ENCODE measurements around the gene SNAP47.
"Not testable (repeated sequence)": the region's sequence is repeated elsewhere in the genome, so short reads cannot be mapped to it uniquely, and the experiment has no call there.

SNAP47 gene

GRCh38 chr1:227734856-227735538 lies at the start of gene SNAP47, which contains the start of gene JMJD4:
Gene SNAP47, plus strand, starts transcription at chr1:227735435. Its CDS starts 12,302 bp downstream, at chr1:227747737.
Gene JMJD4, minus strand, starts transcription at chr1:227735302. Its CDS starts 29 bp downstream, at chr1:227735273.
- peak; percentile 95 for DNase-seq

DNA sequence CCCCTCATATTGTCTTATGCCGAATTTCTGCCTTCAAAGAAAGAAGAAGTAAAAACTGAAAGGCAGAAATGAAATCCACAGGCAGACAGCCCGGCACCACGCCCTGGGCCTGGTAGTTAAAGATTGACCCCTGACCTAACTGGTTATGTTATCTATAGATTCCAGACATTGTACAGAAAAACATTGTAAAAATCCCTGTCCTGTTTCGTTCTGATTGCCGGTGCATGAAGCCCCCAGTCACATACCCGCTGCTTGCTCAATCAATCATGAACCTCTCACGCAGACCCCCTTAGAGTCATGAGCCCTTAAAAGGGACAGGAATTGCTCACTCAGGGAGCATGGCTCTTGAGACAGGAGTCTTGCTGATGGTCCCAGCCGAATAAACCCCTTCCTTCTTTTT lies 49.4 kb upstream of the SNAP47 start:
- no peak for DNase-seq

- no peak for DNase-seq
Measured at GRCh38 chr1:227697321-227697864, 37.8 kb upstream of the SNAP47 start.

DNA sequence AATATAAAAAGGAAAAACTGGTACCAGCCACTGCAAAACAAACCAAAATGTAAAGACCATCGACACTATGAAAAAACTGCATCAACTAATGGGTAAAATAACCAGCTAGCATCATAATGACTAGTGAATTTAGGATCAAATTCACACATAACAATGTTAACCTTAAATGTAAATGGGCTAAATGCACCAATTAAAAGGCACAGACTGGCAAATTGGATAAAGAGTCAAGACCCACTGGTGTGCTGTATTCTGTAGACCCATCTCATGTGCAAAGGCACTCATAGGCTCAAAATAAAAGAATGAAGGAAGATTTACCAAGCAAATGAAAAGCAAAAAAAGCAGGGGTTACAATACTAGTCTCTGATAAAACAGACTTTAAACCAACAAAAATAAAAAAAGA lies 33.6 kb upstream of the SNAP47 start:
- not testable (repeated sequence) for DNase-seq

- DNase-seq = no peak
Measured at GRCh38 chr1:227707846-227708245, 27.4 kb upstream of the SNAP47 start.

- DNase-seq = no peak
Measured at GRCh38 chr1:227709451-227709850, 25.8 kb upstream of the SNAP47 start.

DNA sequence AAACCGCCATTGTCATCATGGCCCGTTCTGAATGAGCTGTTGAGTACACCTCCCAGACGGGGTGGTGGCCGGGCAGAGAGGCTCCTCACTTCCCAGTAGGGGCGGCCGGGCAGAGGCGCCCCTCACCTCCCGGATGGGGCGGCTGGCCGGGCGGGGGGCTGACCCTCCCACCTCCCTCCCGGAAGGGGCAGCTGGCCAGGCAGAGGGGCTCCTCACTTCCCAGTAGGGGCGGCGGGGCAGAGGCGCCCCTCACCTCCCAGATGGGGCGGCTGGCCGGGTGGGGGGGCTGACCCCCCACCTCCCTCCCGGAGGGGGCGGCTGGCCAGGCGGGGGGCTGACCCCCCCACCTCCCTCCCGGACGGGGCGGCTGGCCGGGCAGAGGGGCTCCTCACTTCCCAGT lies 24.8 kb upstream of the SNAP47 start:
- DNase-seq = not testable (repeated sequence)

GRCh38 chr1:227712648-227713047 lies 22.6 kb upstream of the SNAP47 start:
- DNase-seq = no peak

DNA sequence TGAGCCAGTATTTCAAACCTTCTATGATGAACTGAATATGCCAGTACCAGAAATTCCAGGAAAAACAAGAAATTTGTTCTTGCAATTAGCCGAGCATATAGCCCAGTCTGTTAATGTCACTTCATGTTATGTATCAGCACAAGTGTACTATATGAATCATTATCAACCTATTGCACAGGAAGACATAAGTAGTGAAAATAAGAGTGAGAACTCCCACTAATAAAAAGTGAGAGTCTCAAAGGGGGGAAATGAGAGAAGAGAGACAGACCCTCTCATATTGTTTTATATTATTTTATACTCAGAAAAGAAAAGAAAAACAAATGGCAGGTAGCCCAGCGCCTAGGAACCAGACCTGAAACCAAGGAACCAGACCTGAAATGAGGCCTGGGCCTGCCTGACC lies 16.3 kb upstream of the SNAP47 start:
- no peak for DNase-seq

DNA sequence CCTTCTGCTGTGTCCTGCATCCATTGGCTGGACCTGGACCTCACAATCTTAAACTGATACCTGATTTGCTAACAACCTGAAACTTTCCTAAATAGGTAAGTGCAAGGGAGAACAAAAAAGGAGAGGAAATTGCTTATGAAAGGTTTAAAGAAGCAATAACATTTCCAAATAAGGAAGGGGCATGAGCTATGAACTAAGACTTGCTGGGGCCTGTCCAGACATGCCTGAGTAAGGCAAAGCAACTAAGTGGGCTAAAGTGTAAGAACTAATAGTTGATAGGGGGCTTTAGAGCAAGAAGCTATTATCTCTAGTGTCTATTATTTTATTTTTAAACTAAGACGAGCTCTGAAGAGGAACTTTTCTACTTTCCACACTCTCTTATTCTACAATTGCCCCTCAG lies 11.8 kb upstream of the SNAP47 start:
- no peak for DNase-seq

- no peak for DNase-seq
Measured at GRCh38 chr1:227725046-227725445, 10.2 kb upstream of the SNAP47 start.

DNA sequence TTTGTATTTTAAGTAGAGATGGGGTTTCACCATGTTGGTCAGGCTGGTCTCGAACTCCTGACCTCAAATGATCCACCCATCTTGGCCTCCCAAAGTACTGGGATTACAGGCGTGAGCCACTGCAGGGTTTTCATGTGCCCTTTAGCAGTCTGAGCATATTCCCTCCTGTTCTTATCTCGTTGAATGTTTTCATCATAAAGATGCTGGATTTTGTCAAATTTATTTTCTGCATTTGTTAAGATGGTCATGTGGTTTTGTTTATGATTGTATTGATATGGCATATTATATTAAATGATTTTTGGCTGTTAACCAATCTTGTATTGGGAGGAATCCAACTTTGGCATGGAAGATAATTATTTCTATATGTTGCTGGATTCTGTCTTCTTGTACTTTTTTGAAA lies 8.9 kb upstream of the SNAP47 start:
- DNase-seq = no peak

DNA sequence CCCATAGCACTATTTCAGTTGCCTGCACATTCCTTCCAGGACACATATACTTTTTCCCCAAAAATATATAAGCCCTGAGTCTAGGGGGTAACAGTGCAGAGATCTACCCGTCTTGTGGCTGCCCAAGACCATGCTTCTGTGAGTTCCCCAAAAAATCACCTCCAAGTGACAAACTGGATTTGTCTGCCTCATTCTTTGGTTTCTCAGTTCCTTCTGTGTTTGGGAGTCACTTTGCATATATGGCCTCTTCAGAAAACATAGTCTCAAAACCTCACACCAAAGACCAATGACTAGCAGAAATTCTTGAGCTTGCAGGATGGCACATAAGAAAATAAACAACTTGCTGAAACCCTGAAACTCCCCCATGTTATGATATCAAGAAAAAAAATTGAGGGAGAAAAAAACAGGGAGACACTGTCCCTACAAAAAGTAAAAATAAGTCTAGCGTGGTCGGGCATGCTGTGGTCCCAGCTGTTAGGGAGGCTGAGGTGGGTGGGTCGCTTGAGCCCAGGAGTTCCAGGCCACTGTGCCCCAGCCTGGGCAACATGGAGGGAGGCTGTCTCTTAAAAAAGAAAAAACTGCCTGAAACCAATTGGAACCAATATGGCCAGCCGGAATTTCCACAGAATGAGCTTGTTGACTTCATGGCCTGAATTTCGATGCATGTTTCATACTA lies 8.2 kb upstream of the SNAP47 start:
- DNase-seq = no peak

GRCh38 chr1:227728059-227728891 lies 7.0 kb upstream of the SNAP47 start:
- DNase-seq = peak; percentile 85

DNA sequence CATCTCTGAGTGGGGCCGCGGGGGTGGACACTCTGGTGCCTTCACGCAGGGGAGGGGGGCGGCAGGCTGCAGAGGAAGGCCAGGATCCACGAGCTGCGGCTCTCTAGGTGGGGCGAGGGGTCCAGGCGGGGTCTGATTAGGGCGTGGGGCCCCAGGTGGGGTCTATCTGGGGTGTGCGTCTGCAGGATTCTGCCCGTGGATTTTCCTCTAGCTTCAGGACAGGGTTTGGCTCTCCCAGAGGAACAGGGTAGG lies 6.4 kb upstream of the SNAP47 start:
- no peak for DNase-seq

DNA sequence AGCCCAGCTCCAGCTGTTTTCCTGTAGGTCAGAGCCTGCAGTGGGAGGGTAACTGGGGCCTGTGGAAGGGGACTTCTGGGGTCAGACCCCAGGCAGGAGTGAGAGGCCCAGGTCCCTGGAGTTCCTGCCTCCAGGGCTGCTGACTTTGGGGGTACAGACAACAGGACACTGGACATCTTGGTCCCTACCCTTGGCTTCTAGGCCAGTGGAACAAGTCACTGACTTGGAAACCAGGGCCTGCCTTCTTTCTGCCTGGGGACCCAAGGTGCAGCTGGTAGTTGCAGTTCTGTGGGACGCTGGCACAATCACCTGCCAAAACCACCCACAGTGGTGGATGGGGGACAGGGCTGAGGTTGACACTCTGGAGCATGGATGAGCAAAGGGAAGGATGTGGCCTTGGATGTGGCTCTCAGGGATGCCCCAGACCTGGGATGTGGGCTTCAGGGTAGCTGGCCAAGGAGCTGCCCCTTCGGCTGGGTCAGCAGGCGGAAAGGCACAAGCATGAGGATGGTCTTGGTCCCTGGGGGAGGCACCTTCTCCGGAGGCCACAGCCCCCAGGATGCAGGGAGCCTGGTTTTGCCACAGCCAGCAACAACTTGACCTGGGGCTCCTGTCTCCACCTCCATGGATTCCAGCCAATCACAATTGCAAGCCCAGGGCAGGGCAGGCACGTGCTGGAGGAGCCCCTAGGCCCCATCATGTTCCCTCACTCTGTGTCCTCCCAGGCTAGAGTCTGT lies 5.9 kb upstream of the SNAP47 start:
- no peak for DNase-seq

- peak; percentile 72 for DNase-seq
Measured at GRCh38 chr1:227729881-227730629, 5.2 kb upstream of the SNAP47 start.

GRCh38 chr1:227730630-227731151 lies 4.5 kb upstream of the SNAP47 start:
- no peak for DNase-seq

DNA sequence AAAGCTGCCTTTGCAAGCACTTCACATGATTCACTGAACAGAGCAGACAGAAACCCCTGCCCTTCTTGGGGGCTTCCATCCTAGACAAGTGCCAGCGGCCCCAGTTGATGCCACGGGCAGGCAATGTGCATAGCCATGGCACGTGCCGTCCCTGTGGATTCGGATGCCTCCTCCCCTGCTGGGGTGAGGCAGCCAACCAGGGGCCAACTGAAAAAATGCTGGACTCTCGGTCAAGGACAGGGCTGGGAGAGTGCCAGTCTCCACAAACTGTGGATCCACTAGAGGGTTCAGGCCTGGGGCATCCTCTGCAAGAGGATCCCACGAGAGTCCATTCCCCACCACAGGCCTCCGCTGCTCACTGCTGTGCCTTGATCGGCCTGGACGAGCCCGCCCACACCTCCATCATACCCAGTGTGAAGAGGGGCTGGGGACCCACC lies 4.0 kb upstream of the SNAP47 start:
- DNase-seq = no peak

- no peak for DNase-seq
Measured at GRCh38 chr1:227731696-227732585, 3.3 kb upstream of the SNAP47 start.
